ENCODE data around the gene MMD2.
"Not testable (repeated sequence)": the region's sequence is repeated elsewhere in the genome, so short reads cannot be mapped to it uniquely, and the experiment has no call there.

MMD2 gene

DNA sequence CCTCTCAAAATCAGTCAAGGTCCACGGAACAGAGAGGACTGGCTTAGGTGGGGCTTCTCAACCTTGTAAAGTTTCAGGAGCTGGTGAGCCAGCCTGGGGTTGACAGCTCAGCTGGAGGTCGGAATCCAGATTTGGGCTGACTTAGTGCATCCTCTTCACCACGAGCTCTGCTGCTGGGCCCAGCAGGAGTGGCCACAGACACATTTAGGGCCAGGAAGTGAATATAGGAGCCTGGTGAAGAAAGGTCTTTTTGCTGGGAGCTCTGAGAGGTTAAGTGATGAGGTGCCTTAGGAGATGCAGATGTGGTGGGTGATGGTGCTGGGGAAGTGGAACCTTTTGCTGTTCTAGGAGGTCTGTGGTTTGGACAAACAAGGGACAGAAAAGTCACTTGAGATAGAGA lies 39.3 kb upstream of the MMD2 start:
- H3K4me3 ChIP-seq (ENCODE audit: low read length) = no peak overlapping the region
- TF ChIP-seq, protein P1, sequence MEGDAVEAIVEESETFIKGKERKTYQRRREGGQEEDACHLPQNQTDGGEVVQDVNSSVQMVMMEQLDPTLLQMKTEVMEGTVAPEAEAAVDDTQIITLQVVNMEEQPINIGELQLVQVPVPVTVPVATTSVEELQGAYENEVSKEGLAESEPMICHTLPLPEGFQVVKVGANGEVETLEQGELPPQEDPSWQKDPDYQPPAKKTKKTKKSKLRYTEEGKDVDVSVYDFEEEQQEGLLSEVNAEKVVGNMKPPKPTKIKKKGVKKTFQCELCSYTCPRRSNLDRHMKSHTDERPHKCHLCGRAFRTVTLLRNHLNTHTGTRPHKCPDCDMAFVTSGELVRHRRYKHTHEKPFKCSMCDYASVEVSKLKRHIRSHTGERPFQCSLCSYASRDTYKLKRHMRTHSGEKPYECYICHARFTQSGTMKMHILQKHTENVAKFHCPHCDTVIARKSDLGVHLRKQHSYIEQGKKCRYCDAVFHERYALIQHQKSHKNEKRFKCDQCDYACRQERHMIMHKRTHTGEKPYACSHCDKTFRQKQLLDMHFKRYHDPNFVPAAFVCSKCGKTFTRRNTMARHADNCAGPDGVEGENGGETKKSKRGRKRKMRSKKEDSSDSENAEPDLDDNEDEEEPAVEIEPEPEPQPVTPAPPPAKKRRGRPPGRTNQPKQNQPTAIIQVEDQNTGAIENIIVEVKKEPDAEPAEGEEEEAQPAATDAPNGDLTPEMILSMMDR (IDR thresholded peaks at IDR 0.05; ENCODE audit: insufficient read depth, low read depth, low read length, missing control alignments) = no peak
- no peak for DNase-seq (ENCODE audit: low read depth)

DNA sequence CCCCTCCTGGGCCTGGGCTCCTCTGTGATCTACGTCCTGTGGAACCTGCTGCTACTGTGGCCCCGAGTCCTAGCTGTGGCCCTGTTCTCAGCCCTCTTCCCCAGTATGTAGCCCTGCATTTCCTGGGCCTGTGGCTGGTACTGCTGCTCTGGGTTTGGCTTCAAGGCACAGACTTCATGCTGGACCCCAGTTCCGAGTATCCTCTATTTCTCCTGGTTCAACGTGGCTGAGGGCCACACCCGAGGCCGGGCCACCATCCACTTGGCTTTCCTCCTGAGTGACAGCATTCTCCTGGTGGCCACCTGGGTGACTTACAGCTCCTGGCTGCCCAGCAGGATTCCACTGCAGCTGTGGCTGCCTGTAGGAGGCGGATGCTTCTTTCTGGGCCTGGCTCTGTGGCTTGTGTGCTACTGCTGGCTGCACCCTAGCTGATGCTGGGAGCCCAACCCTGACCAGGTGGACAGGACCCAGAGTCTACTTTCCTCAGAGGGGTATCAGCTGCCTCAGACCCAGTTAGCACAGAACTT lies 37.8 kb upstream of the MMD2 start:
- TF ChIP-seq, protein P1 (IDR thresholded peaks at IDR 0.05; ENCODE audit: insufficient read depth, low read depth, low read length, missing control alignments) = no peak
- H3K4me3 ChIP-seq (ENCODE audit: low read length) = no peak overlapping the region
- DNase-seq (ENCODE audit: low read depth) = no peak

- H3K4me3 ChIP-seq (ENCODE audit: low read length) = no peak overlapping the region
- no peak for DNase-seq (ENCODE audit: low read depth)
- TF ChIP-seq, protein P1 (IDR thresholded peaks at IDR 0.05; ENCODE audit: insufficient read depth, low read depth, low read length, missing control alignments) = no peak
Observed at GRCh38 chr7:4995429-4995969, 36.5 kb upstream of the MMD2 start.

DNA sequence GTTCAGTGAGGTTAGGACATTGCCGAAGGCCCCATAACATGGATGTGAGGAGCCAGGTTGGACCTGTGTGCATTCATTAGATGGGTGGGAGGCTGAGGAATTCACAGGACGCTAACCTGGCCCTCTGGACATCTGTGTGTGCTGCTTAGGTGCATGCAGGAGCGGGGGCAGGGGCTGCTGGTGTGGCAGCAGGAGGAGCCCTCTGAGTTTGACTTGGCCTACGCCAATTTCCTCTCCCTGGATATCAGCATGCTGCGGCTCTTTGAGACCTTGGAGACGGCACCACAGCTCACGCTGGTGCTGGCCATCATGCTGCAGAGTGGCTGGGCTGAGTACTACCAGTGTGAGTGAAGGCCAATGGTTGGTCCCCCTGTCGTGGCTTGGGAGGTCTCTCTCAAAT lies 34.5 kb upstream of the MMD2 start:
- DNase-seq (ENCODE audit: low read depth) = no peak

DNA sequence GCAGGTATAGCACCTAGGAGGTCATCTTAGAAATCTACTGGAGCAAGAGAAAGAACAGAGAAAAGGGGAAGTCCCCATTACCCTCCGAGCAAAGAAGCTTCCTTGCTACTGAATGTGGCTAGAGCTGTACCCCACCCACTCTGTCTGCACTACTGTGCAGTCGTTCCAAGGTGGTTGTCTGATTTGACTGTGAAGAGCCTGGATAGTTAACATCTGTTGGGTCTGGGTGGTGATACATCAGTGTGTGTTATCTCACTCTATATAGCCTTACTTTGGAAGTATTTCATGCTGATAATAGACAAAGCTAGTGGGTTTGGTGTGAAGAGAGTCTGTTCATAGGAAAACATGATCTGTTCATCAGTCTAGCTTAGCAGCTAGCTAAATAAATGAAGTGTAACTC lies 23.8 kb upstream of the MMD2 start:
- DNase-seq (ENCODE audit: low read depth); H3K4me3 ChIP-seq (ENCODE audit: low read length): not testable (repeated sequence)

More for the DNA sequence above, 34.5 kb upstream of the MMD2 start:
- H3K4me3 ChIP-seq (ENCODE audit: low read length) = no peak overlapping the region
- TF ChIP-seq, protein P1 (IDR thresholded peaks at IDR 0.05; ENCODE audit: insufficient read depth, low read depth, low read length, missing control alignments) = no peak

GRCh38 chr7:4981295-4981890 lies 22.4 kb upstream of the MMD2 start:
- not testable (repeated sequence) for H3K4me3 ChIP-seq (ENCODE audit: low read length); DNase-seq (ENCODE audit: low read depth)

DNA sequence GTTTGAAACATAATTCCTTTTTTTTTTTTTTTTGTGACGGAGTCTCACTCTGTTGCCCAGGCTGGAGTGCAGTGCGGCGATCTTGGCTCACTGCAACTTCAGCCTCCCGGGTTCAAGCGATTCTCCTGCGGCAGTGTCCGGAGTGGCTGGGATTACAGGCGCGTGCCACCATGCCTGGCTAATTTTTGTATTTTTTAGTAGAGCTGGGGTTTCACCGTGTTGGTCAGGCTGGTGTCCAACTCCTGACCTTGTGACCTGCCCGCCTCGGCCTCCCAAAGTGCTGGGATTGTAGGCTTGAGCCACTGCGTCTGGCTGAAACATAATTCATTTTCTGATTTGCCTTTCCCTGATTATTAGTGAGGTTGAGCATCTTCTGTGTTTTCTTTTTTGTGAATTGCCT lies 16.6 kb upstream of the MMD2 start:
- DNase-seq (ENCODE audit: low read depth); H3K4me3 ChIP-seq (ENCODE audit: low read length): not testable (repeated sequence)

- peak; percentile 92 for DNase-seq (ENCODE audit: low read depth)
- peak overlapping the region; percentile 64 for H3K4me3 ChIP-seq (ENCODE audit: low read length)
- TF ChIP-seq, protein P1 (IDR thresholded peaks at IDR 0.05; ENCODE audit: insufficient read depth, low read depth, low read length, missing control alignments) = peak; percentile 88
Observed at GRCh38 chr7:4973728-4974198, 14.8 kb upstream of the MMD2 start.

DNA sequence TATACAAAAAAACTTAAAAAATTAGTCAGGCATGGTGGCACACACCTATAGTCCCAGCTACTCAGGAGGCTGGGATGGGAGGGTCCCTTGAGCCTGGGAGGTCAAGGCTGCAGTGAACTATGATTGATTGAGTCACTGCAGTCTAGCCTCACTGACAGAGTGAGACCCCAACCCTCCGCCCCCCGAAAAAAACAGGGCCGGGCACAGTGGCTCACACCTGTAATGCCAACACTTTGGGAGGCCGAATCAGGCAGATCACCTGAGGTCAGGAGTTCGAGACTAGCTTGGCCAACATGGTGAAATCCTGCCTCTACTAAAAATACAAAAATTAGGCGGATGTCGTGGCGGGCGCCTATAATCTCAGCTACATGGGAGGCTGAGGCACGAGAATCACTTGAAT lies 13.5 kb upstream of the MMD2 start:
- not testable (repeated sequence) for DNase-seq (ENCODE audit: low read depth); H3K4me3 ChIP-seq (ENCODE audit: low read length)
